ENCODE results near the gene EXOC8.

DNA sequence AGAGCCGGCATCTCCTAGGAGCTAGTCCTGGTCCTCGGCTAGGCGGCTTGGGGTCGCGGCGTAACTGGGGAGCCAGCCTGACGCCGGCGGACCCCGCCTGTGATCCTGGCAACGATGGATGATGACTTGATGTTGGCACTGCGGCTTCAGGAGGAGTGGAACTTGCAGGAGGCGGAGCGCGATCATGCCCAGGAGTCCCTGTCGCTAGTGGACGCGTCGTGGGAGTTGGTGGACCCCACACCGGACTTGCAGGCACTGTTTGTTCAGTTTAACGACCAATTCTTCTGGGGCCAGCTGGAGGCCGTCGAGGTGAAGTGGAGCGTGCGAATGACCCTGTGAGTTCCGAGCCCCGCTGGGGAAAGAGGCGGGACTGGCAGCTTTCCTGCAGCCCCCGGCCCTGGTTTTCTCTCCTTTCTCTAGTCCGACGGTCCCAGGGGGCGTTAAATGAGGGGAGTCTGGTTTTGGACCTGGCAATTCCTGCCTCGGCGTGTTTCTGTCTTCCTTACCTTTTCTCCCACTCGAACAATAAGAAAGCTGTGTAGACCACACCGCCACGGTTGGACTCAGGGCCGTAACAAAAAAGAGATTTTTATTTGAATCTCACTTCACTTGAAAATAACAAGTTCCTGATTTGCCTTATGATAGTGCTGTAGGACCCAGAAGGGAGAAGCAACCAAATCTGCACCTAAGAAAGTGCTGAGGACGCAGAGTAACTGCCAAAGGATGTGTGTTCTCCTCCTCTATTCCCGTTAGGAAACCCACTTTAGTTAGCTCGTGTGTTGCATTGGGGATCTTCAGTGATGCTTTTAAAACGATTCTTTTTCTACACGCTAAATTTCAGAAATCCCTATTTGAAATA lies 847 bp upstream of the EXOC8 start, which contains the start of gene SPRTN:
- peak; percentile 54 for TF ChIP-seq POLR2AphosphoS5 (IDR thresholded peaks at IDR 0.05; ENCODE audit: insufficient read depth, low read depth, low read length)
- TF ChIP-seq, protein P1, sequence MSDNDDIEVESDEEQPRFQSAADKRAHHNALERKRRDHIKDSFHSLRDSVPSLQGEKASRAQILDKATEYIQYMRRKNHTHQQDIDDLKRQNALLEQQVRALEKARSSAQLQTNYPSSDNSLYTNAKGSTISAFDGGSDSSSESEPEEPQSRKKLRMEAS (IDR thresholded peaks at IDR 0.05; ENCODE audit: insufficient read depth, insufficient read length): no peak
- TF ChIP-seq EZH2 (IDR thresholded peaks at IDR 0.05; ENCODE audit: borderline replicate concordance, low read depth, low read length, severe bottlenecking): no peak
- TF ChIP-seq, protein P2, sequence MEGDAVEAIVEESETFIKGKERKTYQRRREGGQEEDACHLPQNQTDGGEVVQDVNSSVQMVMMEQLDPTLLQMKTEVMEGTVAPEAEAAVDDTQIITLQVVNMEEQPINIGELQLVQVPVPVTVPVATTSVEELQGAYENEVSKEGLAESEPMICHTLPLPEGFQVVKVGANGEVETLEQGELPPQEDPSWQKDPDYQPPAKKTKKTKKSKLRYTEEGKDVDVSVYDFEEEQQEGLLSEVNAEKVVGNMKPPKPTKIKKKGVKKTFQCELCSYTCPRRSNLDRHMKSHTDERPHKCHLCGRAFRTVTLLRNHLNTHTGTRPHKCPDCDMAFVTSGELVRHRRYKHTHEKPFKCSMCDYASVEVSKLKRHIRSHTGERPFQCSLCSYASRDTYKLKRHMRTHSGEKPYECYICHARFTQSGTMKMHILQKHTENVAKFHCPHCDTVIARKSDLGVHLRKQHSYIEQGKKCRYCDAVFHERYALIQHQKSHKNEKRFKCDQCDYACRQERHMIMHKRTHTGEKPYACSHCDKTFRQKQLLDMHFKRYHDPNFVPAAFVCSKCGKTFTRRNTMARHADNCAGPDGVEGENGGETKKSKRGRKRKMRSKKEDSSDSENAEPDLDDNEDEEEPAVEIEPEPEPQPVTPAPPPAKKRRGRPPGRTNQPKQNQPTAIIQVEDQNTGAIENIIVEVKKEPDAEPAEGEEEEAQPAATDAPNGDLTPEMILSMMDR (IDR thresholded peaks at IDR 0.05; ENCODE audit: extremely low read depth in 1 of 2, insufficient read depth in 1 of 2, low read depth in 1 of 2, low read length in 2 of 2): no peak
- no peak for TF ChIP-seq POLR2A (IDR thresholded peaks at IDR 0.05; ENCODE audit: low read depth, low read length)
- no peak for TF ChIP-seq GATA2 (IDR thresholded peaks at IDR 0.05; ENCODE audit: insufficient read depth, insufficient read length, low read depth, low read length)

All from endothelial cell of umbilical vein (primary cell).